GM18507 (cell line): ENCODE measurements around the gene TLE5.
"Not testable (repeated sequence)": the region's sequence is repeated elsewhere in the genome, so short reads cannot be mapped to it uniquely, and the experiment has no call there.

Experiments
- DNase-seq: peaks from one replicate; pipeline ENCODE4 v3.0.0; 2011; ENCODE audit warnings: low read depth; ENCODE audit not compliant: insufficient read length; ENCODE audit errors: extremely low spot score
- FAIRE-seq: peaks from 2 replicates; lab custom pipeline; 2011; peaks lifted over from hg19 to GRCh38; lab: Jason Lieb, UNC

TLE5 gene

DNA sequence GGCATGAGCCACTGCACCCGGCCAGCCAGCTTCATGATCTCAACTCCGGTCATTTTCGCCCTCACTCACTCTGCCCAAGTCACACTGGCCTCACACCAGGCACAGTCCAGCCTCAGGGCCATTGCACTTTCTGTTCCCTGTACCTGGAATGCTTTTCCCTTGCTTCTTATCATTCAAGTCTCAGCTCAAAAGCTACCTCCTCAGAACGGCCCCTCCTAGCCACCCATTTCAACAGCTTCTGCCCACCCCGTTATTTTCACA is 30.8 kb downstream of the TLE5 start:
- FAIRE-seq (no peak), DNase-seq (no peak)

DNA sequence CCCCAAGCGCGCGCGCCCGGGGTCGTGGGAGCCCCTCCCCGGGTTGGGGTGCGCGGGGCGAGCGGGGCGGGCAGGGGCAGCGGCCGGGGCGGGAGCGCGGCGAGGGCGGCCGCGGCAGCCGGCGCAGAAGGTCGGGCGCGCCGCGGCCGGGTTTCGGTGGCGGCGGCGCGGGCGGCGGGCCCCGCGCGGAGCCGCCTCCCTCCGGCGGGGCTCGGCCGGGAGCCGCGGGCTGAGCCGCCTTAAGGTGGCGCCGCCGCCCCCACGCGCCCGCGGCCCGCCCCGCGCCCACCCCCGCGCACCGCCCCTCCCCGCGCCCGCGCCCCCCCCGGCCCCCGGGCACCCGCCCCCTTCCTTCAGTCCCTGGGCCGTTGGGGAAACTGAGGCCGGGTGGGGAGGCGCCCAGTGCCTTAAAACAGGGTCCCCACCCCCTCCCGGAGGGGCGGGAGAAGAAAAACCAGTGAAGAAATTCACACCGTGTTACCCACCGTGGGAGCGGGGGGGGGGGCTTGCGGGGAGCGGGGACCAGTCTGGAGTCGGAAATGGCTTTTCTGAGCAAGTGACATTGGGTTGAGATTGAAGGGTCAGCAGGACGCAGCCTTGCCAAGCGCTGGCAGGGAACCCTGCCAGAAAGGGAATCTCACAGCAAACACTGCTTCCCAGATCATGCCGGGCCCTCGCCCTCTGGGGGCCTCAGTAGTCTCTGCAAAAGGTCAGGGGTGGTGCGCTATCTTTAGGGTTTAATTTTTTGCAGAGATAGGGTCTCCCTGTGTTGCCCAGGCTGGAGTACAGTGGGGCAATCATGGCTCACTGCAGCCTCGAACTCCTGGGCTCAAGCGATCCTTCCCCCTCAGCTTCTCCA is 33.0 kb downstream of the TLE5 start, which contains the start of gene TLE2:
Gene TLE2 (minus strand): TSS at position 216 of the 859 bp plus-strand sequence. CDS start 376 bp downstream, outside the sequence.
- FAIRE-seq = no peak
- no peak for DNase-seq

DNA sequence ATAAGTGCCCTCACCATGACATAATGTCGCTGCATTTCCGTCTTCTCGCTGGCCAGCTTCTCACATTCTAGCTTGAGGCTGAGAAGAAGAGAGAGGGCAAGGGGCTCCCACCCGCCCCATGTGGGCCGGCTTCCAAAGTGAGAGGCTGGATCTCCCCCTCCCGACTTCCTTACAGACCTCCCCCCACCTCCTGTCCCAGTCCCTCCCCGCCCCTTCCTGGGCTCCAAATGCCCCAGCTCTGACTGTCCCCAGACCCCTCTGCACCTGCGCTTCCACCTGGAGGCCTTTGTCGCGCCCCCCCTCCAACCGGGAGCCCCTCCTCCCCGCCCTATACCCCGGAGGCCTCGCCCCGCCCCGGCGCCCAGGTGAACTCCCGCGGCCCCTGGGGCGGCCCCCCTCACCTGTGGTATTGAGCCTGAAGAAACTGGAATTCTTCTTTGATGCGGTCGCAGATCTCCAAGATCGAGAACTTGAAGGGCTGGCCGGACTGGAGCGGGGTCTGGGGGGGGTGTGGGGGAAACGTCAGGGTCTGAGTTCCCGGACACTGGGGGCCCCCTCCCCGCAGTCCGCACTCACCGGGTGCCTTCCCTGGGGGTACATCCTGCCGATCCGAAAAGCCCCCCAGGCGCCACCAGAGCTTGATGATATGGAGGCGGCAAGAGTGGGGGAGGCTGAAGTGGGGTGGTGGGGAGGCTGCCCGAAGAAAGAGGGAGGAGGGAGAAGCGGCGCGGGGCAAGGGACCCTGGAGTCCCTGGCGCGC is 33.8 kb downstream of the TLE5 start:
- no peak for FAIRE-seq
- DNase-seq = no peak

DNA sequence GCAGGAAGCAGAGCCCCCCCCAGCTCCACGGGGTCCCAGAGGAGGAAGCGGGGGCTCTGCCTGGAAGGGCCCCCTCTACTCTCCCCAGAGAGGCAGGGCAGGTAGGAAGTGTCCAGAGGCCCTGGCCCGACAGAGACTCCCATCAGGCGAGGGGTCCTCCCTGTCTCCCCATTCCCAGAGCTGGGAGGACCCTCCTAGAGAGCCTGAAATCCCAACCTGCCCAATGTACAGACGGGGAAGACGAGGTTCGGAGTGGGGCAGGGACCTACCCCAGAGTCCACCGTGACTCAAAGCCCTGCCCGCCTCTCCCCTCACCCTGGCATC is 34.4 kb downstream of the TLE5 start:
- DNase-seq = no peak
- FAIRE-seq = no peak

DNA sequence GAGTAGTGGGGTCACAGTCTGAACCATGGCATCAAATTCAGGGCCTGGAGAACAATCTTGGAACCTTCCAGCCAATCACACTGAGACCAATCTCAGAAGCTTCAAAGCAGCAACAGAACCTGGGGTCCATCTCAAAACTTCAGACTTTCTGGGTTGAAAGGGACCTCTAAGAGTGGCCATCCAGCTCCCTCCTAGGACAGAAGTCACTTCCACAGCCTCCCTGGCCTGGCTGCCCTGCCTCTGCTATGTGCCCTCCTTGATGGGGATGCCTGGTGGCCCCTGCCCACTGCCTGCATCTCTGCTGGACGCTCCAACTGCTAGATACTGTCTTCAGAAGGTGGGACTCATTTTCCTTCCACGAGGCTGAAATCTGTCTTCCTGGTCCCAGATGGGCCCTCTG is 35.0 kb downstream of the TLE5 start:
- no peak for DNase-seq
- FAIRE-seq = no peak

DNA sequence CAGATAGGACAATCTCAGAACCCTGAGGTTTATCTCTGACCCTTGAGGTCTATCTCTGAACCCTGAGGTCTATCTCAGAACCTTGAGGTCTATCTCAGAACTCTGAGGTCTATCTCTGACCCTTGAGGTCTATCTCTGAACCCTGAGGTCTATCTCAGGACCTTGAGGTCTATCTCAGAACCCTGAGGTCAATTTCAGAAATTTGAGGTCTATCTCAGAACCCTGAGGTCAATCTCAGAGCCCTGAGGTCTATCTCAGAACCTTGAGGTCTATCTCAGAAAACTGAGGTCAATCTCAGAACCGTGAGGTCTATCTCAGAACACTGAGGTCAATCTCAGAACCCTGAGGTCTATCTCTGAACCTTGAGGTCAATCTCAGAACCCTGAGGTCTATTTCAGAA is 35.5 kb downstream of the TLE5 start:
- DNase-seq (no peak), FAIRE-seq (no peak)

DNA sequence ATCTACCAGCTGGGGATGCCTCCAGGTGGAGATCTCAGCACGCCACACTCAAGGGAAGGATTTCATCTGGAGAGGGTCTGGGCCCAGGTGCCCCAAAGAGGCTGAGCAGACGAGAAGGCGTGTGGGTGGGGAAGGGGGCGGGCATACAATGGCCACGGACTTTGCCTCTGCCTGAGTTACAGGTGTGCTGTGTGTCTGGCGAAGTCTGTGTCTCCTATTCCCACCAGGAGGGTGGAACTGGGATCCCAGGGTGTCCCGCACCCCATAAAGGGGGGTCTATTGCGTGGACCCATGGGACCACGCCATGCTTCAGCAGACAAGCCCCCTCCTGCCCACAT is 36.8 kb downstream of the TLE5 start:
- DNase-seq (no peak), FAIRE-seq (no peak)

DNA sequence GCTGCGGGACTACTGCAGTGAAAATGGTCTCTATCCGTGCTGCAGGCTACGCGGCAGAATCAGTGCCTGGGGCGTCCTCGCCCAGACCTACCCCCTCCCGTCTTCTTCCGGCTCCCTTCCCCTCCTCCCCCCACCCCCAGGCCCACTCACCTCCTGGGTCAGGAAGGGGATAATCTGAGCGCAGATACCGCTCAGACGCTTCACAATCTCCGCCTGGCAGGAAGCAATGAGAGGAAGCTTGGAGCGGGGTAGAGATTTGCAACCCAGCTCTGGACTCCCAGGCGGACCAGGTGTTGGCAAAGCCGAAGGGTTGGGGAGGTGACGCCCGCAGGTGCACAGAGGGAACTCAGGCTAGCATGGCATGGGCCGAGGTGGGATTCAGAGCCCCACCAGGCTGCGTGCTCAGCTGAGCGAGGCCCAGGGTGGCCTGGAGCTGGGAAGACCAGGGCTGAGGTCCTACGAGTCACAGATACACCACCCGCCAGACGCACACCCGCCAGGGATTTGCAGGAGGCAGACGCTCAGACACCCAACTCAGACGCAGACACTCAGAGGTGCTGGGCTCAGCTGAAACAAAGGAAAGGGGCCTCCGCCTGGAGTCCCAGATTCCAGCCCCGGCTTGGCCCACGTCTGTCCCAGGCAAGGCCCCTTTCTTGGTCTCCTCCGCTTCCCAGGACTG is 37.3 kb downstream of the TLE5 start:
- no peak for DNase-seq

DNA sequence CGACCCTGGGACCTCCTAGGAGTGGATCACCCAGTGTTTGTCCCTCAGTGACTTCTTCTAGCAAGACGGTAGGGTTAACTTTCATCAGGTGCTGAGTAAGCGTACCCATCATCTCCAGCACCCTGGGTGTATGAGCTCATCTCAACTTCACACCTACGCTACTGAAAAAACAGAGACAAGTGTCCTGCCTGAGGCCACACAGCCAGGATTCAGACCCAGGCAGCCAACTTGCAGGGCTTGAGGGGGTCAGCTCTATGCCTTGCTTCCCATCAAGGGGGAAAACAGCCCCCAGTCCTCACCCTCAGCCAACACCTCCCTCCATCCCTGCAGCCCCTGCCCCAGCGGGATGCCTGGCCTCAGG is 37.8 kb downstream of the TLE5 start:
- FAIRE-seq (no peak), DNase-seq (no peak)

More for the DNA sequence above, 37.3 kb downstream of the TLE5 start:
- FAIRE-seq = no peak

DNA sequence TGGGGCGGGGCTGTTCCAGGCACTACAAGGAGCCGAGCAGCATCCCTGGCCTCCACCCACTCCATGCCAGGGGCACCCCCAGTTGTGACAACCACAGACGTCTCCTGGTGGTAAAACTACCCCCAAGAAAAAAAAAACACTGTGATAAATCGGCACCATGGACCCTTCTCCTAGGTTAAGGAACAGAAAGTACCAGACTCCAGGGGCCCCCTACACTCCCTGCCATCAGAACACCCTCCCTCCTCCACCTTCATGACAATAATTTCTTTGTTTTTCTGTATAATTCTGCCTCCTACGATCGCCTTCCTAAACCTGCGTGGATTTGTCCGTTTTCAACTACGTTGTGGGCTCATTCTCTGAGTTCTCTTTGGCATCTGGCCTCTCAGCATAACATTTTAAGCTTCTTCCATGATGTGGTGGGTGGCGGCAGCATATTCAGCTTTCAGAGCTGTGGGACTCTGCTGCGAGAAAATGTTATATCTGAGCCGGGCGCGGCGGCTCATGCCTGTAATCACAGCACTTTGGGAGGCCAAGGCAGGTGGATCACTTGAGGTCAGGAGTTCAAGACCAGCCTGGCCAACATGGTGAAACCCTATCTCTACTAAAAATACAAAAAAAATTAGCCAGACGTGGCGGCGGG is 41.9 kb downstream of the TLE5 start:
- FAIRE-seq = no peak
- no peak for DNase-seq

DNA sequence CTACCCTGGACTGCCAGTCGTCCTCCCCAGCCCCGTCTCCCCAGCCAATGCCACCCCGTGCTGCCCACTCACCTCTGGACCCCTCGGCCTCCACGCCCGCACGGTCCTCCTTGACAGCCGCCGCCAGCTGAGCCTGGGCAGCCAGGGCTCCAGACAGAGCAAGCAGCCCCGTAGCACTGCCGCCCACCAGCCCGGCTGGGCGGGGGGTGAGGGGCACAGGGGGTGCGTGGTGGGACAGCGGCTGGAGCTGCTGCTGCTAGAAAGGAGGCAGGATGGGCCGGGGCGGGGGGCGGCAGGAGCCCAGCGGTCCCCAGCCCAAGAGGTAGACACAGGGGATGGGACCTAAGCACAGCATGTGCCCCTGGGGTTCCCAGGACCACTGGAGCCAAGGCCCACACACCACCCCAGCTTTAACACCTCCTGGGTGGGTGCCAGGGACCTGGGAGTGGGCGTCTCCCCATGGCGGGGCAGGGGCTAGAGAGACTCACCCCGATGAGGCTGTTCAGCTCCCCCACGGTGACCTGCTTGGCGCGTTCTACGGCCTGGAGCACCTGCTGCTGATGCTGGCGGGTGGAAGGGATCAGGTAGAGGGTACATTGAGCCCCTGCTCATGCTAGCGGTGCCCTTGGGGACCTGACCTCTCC is 43.0 kb downstream of the TLE5 start:
- DNase-seq (no peak), FAIRE-seq (no peak)

DNA sequence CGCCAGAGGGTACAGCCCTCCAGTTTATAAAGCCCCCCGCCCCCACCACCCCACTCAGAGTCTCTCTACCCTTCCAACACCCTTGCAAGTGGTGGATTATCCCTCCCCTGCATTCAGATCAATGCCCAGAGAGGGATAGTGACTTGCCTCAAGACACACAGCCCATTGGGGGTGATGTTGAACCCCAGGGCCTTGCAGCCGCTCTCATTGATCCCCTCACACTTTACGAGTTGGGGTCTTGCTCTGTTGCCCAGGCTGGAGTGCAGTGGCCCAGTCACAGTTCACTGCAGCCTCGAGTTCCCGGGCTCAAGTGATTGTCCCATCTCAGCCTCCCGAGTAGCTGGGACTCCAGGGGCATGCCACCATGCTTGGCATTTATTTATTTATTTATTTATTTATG is 44.4 kb downstream of the TLE5 start:
- no peak for DNase-seq
- FAIRE-seq = no peak

DNA sequence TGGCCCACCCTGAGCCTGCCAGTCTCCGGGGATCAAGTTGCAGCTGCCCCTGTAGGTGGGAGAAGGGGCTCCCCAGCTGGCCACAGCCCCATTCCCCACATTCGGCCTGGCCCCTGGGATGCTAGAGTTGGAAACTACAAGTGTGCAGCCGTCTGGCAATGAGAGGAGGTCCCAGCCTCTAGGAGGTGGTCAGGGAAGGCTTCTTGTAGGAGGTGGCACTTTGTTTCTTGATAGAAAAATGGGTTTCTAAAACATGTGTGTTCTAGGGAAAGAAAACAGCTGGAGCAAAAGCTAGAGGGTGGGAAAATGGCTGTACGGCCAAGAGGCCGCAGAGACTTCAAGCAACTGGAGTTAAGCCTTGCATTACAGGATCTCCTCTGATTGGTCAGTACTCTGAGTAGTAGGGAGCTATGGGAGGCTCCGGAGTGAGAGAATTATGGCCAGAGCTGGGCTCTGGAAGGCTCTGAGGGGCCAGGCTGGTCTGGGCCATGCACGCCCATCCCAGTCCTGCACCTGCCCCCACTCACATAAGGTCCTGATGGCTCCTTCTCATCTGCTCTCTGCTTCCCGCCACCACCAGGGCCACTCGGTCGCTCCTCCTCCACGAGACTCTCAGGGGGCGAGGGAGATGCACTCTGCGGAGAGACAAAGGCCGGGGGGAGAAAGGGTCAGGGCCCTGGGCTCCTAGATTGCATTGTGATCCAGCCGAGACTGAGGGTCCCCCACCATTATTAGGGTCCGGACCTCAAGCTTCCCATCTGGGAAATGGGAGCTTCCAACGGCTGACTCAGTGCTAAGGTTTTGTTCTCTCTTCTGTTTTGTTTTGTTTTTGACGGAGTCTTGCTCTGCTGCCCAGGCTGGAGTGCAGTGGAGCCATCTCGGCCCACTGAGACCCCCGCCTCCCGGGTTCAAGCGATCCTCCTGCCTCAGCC is 46.9 kb downstream of the TLE5 start:
- no peak for FAIRE-seq
- no peak for DNase-seq

DNA sequence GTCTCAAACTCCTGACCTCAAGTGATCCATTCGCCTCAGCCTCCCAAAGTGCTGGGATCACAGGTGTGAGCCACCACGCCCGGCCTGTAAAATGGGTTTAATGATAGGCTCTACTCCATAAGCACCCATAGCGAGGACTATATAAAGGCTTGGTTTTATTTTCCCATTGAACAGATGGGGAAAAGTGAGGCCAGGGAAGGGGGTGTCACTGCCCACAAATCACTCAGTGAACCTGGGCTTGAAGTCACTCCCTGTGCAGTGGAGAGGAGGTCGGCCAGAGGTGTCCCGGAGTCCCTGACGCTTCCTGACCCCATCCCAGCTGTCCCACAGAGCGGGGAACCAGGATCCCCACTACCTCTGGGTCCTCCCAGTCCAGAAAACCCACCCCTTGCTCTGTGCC is 48.2 kb downstream of the TLE5 start:
- FAIRE-seq = no peak
- DNase-seq = no peak

DNA sequence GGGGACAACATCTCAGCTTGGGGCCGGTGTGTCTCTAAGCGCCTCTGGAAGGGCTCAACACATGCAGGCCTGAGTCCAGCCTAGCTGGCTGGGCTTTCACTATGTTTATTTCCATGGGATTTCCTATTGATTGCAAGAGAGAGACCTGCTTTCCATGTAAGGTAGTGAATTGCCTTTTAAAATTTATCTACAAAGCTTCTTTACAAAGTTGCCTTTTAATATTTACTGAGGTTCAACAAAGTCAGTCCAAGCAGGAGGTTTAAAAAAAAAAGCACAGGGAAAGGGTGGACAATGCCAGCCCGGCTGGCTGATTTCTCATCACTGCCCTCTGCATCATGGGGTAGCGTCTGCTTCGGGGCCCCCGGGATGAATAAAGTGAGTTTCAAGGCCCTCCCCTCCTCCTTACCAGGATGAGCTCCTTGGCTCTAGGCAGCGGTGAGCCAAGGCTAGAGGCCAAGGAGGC is 49.0 kb downstream of the TLE5 start:
- DNase-seq (no peak), FAIRE-seq (no peak)

DNA sequence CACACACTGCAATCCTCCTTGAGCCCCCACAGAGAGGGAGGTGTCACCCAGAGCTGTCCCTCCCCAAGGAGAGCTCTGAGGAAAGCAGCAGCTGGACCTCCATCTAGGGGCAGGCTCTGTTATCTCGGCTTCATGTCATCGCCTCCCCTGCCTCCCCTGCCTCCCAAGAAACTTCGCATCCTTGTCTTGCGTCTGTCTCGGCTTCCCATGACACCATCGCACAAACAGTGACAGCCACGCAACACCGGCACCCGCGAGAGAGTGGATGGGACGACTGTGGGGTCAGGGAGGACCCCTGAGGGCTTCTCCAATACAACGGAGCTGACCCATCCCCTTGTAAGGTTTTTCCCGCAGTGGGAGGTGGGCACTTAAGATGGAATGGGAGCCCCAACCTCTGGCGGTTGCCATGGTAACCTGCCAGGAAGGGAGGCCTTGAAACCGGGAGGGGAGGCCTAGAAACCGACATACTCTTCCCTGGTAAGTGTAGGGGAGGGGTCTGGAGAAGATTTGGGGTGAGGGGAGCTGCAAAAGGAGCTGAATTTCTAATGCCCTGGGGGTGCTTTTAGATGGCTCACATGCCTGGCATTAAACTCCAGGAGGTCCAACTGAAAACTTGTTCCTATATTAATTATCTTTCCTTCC is 49.6 kb downstream of the TLE5 start:
- DNase-seq = no peak

DNA sequence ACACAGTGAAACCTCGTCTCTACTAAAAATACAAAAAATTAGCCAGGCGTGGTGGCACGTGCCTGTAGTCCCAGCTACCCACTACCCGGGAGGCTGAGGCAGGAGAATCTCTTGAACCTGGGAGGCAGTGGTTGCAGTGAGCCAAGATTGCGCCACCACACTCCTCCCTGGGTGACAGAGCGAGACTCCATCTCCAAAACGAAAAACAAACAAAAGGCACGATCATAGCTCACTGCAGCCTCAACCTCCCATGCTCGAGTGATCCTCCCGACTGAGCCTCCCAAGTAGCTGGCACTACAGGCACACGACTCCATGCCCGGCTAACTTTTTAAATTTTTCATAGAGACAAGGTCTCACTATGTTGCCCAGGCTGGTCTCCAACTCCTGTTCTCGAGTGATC is 50.2 kb downstream of the TLE5 start:
- FAIRE-seq, DNase-seq: not testable (repeated sequence)

More for the DNA sequence above, 49.6 kb downstream of the TLE5 start:
- FAIRE-seq = no peak

DNA sequence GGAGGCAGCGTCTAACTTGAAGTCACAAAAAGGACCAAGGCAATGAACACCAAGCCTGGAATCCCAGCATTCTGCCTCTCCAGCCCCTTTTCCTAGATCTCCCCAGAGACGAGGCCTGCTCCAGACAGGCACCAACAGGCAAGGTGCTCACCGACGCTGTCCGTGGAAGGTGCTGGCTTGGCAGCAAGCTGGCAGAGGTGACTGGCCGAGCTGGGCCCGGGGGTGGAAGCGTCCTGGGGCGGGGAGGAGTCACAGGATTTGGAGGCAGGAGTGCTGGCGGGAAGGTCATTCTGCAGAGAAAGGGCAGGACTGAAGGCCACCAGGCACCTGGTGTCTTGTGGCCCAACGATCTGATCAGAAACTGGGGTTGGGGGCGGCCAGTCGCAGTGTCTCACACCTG is 51.4 kb downstream of the TLE5 start:
- no peak for FAIRE-seq
- no peak for DNase-seq
